PC-3 (cell line): ENCODE data around the gene LCE7A.

Source experiments
- EZH2 ChIP-seq: fragments of 300-600 bp; sonication (generic); IDR thresholded peaks from one replicate; pipeline ENCODE4 v1.6.1; 2017; ENCODE audit warnings: antibody characterized with exemption, mild to moderate bottlenecking, low read length; ENCODE audit not compliant: unreplicated experiment
- EZH2phosphoT487 ChIP-seq: fragments of 300-600 bp; sonication (generic); IDR thresholded peaks from 2 replicates; pipeline ENCODE4 v1.6.1; 2018; ENCODE audit warnings: mild to moderate bottlenecking, antibody characterized with exemption, low read length, borderline replicate concordance
- TF ChIP-seq, protein P1 (sequence below): fragments of 300-600 bp; sonication (generic); conservative IDR thresholded peaks from 2 replicates; pipeline ENCODE4 v1.5.1; 2017; ENCODE audit warnings: antibody characterized with exemption, low read depth, mild to moderate bottlenecking, low read length

DNA sequence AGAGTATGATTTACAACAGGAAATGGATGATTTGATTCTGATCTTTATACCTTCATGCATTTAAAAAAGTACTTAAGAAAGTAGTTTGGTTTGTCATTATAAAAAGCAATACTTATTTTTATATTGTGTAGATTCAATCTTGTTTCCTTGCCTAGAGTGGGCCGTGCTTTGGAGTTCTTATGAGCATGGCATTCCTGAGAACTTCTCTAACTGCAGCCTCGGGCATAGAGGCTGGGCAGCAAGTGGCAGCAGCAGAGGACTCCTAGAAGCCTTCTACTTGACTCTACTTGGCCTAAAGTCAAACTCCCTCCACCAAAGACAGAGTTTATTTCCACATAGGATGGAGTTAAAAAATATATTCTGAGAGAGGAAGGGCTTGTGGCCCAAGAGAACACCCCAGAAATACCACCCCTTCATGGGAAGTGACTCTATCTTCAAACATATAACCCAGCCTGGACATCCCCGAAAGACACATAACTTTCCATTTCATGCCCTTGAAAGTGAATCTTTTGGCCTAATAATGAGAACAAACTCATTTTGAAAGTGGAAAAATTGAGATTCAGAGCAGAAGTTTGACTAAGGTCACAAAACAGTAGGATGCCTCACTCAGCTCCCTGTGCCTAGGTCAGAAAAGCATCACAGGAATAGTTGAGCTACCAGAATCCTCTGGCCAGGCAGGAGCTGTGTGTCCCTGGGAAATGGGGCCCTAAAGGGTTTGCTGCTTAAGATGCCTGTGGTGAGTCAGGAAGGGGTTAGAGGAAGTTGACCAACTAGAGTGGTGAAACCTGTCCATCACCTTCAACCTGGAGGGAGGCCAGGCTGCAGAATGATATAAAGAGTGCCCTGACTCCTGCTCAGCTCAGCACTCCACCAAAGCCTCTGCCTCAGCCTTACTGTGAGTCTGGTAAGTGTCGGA lies 48.1 kb downstream of the LCE7A start, which contains the start of gene IVL:
- TF ChIP-seq, protein P1, sequence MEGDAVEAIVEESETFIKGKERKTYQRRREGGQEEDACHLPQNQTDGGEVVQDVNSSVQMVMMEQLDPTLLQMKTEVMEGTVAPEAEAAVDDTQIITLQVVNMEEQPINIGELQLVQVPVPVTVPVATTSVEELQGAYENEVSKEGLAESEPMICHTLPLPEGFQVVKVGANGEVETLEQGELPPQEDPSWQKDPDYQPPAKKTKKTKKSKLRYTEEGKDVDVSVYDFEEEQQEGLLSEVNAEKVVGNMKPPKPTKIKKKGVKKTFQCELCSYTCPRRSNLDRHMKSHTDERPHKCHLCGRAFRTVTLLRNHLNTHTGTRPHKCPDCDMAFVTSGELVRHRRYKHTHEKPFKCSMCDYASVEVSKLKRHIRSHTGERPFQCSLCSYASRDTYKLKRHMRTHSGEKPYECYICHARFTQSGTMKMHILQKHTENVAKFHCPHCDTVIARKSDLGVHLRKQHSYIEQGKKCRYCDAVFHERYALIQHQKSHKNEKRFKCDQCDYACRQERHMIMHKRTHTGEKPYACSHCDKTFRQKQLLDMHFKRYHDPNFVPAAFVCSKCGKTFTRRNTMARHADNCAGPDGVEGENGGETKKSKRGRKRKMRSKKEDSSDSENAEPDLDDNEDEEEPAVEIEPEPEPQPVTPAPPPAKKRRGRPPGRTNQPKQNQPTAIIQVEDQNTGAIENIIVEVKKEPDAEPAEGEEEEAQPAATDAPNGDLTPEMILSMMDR, result no peak
- no peak for TF ChIP-seq EZH2
- no peak for TF ChIP-seq EZH2phosphoT487
